ENCODE results near the gene MYH7B.

Gene MYH7B

GRCh38 chr20:34955231-34956040 lies at the start of gene MYH7B, which contains the start of gene GSS:
Gene MYH7B, plus strand, starts transcription at chr20:34955868. Its CDS starts 22,138 bp downstream, at chr20:34978006.
Gene GSS, minus strand, starts transcription at chr20:34955806. Its CDS starts 3,954 bp downstream, at chr20:34951852.
- peak; percentile 94 to 97 for DNase-seq

DNA sequence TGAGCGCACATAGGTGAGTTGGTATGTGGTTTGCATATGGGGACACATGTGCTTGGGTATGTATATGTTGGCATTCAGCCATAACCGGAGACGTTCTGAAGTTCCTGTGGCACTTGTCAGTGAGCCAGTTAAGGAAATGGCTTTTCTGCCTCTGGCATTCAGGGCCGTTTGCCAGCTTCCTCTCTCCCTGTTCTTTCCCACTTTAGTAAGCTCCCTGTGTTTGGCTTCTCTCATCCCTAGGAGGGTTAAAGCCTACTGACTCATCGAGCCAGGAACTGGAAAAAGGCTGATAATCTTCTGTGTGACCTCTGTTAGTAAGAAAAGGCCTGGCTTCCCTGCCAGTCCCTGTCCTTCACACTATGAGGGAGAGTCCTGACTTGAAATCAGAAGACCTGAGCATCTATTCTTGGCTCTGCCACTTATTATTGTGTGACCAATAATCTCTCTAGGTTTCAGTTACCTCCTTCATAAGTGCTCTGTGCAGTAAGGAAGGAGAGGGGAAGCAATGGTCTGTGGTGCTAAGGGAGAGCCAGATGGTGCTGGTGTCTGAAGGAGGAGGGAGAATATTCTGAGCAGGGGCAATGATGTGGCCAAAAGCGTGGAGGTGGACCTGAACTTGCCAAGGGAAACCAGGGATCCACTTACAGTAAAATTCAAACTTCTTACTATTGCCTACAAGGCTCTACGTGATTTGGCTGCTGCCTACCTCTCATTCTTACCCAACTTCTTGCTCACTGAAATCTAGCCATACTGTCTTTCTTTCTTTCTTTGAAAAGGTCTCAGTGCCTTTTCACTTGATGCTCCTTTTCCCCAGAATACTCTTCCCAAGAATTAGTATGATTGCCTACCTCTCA lies 47.8 kb upstream of the MYH7B start:
- no peak for DNase-seq

GRCh38 chr20:34915131-34915530 lies 40.5 kb upstream of the MYH7B start:
- no peak for DNase-seq

DNA sequence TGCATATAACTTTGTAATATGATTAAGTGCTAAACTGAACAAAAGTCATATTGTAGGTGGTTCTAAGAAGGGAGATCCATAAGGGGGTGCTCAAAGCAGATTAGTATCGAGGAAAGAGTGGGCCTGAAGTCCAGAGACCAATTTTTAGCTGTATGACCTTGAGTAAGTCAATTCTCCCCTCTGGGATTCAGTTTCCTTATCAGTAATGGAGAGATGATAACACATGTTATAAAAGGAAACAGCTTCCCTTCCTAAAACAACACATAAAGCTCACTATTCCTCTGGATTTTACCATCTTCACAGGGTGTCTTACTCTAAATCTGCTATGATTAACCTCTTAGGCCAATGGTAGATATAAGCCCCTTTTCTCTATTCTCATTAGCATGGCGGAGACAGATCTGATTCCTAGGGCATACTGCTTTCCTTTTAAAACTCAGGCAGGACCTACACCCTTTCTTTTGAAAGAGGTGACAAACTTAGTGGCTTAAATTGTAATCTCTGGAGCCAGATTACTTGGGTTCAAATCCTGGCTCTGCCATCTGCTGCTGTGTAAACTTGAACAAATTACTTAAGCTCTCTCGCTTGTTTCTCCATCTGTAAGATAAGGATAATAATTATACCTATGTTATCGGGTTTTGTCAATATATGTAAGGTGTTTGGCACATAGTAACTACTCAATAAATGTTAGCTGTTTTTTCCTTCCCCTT lies 39.8 kb upstream of the MYH7B start:
- no peak for DNase-seq

DNA sequence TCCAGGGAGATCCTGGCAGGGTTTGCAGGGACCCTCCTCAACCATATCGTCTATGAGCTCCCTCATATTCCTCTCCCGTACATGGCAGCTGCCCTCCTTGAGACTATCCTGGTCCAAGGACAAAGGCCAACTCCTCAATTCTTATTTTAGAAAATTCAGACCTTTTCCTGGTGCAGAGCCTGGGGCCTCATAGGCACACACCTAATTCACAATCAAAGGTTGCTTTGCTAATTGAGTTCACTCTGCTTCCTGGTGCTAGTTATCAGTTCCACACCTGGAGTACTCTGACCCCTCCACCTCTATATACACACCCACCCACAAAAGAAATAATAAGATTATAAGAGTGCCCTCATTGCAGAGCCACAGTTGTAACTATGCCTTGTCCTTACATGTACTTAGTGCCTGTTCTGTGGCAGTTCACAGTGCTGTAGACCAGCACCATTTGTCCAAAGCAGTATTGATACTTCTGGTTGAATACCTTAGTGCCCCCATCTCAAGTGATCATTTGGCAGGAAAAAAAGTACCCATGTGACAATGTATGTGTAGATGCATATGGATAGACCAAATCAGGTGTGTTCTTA lies 38.8 kb upstream of the MYH7B start:
- no peak for DNase-seq

- DNase-seq: no peak
These were observed 35.6 kb upstream of the MYH7B start for GRCh38 chr20:34920055-34920454.

DNA sequence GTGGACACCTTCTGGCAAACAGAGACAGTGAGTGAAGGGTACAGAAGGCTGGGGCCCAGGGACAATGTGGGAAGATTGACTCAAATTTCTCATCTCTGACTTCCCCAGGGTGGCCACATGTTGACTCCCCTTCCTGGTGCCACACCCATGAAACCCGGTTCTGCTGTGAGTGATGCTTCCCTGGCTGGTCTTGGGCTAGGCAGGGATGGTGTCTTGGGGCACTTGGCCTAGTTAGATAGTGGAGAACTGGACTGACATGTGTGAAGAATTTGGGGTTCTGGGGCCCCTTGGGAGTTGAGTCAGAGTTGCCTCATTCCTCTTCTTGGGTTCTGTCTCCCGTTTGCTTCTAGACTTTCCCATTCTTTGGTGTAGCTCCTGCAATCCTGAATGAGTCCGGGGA lies 34.2 kb upstream of the MYH7B start:
- no peak for DNase-seq

DNA sequence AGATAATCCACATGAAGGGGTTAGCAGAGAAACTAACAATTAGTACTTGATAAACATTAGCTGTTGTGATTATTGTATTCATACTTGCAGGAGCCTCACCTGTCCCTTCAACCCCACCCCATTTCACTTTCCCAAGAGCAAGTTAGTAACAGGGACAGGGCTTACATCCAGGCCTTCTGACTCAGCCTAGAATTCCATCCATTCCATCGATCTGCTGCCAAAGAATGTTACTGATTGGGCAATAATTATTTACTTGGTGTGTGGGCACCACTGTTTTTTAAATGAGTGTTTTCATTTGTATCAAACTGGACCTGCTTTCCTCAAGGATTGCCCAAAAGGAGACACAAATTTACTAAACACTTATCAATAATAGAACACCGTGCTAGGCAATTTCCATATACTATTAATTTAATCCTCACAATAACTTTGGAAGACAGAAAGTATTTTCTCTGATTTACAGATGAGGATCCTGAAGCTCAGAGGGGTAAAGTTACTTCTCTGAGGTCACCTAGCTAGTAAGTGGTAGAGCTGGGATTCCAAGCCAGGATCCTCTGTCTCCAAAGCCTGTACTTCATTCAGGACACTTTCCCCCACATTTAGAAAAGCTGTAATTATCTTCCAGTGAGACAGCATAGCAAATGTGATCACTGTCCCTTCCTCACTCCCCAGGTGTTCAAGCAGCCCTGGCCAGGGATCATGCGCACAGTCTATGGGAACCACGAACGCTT lies 32.9 kb upstream of the MYH7B start:
- DNase-seq: no peak

DNA sequence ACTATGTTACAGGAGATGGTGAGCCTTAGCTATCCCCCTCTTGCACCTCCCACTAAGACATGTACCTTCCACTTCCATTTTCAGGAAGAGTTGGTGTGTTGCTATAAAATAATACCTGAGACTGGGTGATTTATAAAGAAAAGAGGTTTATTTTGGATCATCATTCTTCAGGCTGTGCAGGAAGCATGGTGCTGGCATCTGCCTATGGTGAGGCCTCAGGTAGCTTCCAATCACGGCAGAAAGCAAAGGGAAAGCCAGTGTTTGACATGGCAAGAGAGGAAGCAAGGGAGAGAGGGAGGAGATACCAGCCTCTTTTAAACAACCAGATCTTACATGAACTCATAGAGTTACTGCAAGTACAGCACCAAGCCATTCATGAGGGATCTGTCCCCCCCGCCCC lies 32.3 kb upstream of the MYH7B start:
- DNase-seq: no peak

DNA sequence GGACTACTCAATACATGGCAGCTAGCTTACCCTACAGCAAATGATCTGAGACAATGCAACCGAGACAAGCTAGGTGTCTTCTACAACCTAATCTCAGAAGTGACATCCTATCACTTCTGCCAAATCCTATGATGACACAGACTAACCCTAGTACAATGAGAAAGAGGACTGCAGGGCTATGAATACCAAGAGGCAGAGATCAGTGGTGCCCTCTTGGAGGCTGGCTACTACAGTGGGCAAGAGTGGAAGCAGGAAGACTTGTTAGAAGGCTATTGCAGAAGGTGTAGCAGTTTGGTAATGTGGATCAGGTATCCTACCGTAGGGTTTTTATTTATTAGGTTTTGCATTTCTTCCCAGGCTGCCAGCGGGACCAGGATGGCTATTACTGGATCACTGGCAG lies 30.3 kb upstream of the MYH7B start:
- no peak for DNase-seq

- DNase-seq: no peak
These were observed 29.7 kb upstream of the MYH7B start for GRCh38 chr20:34925981-34926380.

DNA sequence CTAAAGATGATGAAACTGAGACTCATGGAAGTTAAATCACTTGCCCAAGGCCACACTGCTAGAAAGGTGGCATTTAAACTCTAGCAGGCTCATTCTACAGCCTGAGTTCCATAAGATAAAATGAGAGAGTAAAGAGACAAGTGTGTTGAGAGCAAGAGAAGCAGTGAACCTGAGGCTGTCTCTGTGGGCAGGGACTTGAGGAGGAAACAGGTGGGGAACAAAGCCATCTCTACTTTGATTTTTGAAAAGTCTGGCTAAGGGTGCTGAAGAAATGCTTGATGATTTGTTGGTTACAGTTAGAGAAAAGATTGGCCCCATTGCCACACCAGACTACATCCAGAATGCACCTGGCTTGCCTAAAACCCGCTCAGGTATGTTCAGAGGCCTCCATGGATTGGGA lies 29.1 kb upstream of the MYH7B start:
- DNase-seq: no peak

DNA sequence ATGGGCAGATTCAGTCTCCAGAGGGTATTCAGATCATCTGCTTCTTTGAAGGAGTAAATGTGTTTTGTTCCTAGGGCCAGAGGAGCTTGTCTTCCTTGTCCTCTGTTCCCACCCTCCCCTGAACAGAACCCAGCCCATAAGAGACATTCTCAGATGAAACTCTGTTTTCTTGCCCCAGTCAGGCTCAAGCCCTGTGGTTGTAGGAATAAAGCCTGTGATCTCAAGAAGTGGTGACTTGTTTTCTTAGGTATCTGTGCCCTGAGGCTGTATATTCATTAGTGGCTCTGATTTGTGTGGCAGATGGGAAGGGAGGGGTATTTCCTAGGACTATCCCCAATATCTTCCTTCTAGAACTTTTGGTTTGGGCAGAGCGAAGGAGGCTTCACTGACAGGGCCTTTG lies 27.9 kb upstream of the MYH7B start:
- DNase-seq: no peak

DNA sequence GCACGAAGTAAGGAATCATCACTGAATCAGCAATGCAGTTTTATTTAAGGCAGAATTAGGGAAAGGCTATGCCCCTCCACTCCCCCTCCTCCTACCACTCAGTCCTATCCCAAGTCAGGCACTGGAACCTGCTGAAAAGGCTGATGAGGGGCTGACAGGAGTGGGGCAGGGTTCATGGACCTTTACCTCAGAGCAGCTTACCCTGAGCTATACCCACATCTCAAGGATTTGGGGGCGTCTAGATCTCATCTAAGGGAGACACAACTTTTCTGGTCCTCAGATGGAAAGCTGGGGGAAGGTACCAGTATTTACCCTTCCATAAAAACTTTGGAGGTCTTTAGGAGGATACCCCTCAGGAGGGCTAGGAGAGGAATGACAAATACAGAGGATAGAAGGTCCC lies 27.3 kb upstream of the MYH7B start:
- no peak for DNase-seq

- DNase-seq: no peak
These were observed 23.9 kb upstream of the MYH7B start for GRCh38 chr20:34931771-34932170.

GRCh38 chr20:34938466-34939163 lies 17.1 kb upstream of the MYH7B start:
- no peak for DNase-seq

GRCh38 chr20:34940081-34940481 lies 15.6 kb upstream of the MYH7B start:
- no peak for DNase-seq

GRCh38 chr20:34941226-34941625 lies 14.4 kb upstream of the MYH7B start:
- DNase-seq: no peak

DNA sequence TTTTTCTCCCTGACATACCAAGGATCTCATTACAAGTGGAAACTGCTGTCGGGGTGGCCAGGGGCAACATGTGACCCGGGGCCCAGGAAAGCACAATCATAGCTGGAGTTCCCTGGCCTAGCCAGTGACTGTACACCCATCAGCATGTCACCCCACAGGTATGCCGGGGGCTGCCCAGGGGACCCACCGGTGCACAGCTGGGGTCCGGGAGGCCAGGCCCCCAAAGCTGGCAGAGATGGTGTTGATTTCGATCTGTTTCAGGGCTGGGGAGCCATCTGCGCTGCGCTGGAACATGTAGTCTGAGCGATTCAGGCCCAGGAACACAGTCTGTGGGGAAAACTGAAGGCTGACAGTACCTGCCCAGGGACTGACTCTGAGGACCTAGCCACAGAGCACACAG lies 13.4 kb upstream of the MYH7B start:
- DNase-seq: no peak

DNA sequence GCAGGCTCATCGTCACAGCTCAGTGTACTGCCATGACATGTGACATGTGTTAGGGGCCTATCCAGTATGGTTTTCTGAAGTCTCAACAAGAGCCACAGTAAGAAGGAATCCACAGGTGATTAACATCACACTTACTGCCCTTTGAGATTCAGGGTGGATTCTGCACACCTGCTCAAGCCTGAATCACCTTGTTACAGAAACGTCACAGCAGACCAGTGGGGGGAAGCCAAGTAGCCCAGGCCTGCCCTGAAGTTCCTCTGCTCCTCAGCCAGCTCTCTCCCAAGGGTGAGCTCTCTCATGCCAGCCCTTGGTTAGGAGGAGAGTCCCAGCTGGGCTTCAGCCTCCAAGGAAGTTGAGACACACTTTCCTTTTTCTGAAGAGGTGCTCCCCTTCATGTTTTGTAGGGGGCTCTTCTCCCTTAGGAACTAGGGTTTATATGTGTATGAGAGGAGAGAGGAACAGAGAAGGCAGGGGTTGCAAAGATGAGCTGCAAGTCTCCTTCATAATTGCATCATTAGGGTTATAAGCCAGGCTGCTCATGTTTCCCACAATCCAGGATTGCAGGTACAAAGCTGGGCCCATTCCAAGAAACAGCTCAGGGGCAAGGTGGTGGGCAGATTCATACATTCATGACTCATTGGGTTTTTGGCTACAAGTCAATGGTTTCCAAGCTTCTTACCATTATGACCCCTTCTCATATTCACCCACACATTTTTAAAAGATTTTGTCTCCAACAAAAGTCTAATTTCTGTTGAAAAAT lies 11.7 kb upstream of the MYH7B start:
- no peak for DNase-seq
